Endodermal cell (in vitro differentiated cells): Measurements from ENCODE around the gene WSCD2. TPM values are rescaled to one million over a fixed set of nuclear protein-coding genes. Genes with fewer than 3 reads are reported as not detected.

Source experiments
- DNase-seq: peaks from one replicate; pipeline ENCODE4 v3.0.0-alpha.2; 2017
- H3K27ac ChIP-seq: 2 replicates; pipeline ENCODE4 v1.5.1; 2013; ENCODE audit warnings: mild to moderate bottlenecking, low read depth, low read length, moderate library complexity
- H3K27me3 ChIP-seq: 2 replicates; pipeline ENCODE4 v1.6.1; 2013; ENCODE audit warnings: mild to moderate bottlenecking, low read length, moderate library complexity; ENCODE audit not compliant: insufficient read depth, control insufficient read depth, poor library complexity, severe bottlenecking
- H3K36me3 ChIP-seq: 2 replicates; pipeline ENCODE4 v1.7.0; 2013; ENCODE audit warnings: mild to moderate bottlenecking, low read length, moderate library complexity; ENCODE audit not compliant: control insufficient read depth, insufficient read depth
- H3K4me1 ChIP-seq: one replicate; pipeline ENCODE4 v1.7.0; 2013; ENCODE audit warnings: low read length; ENCODE audit not compliant: control insufficient read depth, insufficient read depth
- H3K4me3 ChIP-seq: 2 replicates; pipeline ENCODE4 v1.5.1; 2013; ENCODE audit warnings: mild to moderate bottlenecking, low read length, moderate library complexity
- H3K9ac ChIP-seq: 2 replicates; pipeline ENCODE4 v1.6.1; 2013; ENCODE audit warnings: mild to moderate bottlenecking, low read length, moderate library complexity; ENCODE audit not compliant: poor library complexity, severe bottlenecking; ENCODE audit errors: extremely low read depth
- H3K9me3 ChIP-seq: 2 replicates; pipeline ENCODE4 v1.6.1; 2013; ENCODE audit warnings: mild to moderate bottlenecking, low read length, moderate library complexity; ENCODE audit not compliant: control insufficient read depth
- H3K27ac Mint-ChIP-seq: 2 replicates; pipeline ENCODE4 v1.8.0; 2020; ENCODE audit warnings: mixed read lengths
- H3K27me3 Mint-ChIP-seq: 2 replicates; pipeline ENCODE4 v1.8.0; 2021; ENCODE audit warnings: mild to moderate bottlenecking, mixed read lengths; ENCODE audit not compliant: insufficient read depth
- H3K36me3 Mint-ChIP-seq: 2 replicates; pipeline ENCODE4 v1.8.0; 2020; ENCODE audit warnings: low read depth, mixed read lengths
- H3K4me1 Mint-ChIP-seq: 2 replicates; pipeline ENCODE4 v1.8.0; 2020; ENCODE audit warnings: mixed read lengths
- H3K4me3 Mint-ChIP-seq: 2 replicates; pipeline ENCODE4 v1.8.0; 2020; ENCODE audit warnings: mild to moderate bottlenecking, moderate library complexity, mixed read lengths
- H3K9me3 Mint-ChIP-seq: 2 replicates; pipeline ENCODE4 v1.8.0; 2020; ENCODE audit warnings: mild to moderate bottlenecking, mixed read lengths
- WGBS, 2 experiments: methylation state at CpG; one replicate each; pipeline versions ENCODE4 v1.1.5 to v1.1.7; 2013; ENCODE audit warnings: missing lambda C conversion rate in 2 of 2, mixed read lengths in 1 of 2; ENCODE audit not compliant: insufficient coverage in 1 of 2, insufficient read length in 1 of 2; 5-methylcytosine and 5-hydroxymethylcytosine counted together
- total RNA-seq, 2 donors: library from RNA; stranded (reverse); fragmentation: NEBNext Ultra II Directional in 1 of 2; extraction: Animal tissue kit (Norgen Biotek cat#: 25700) in 1 of 2; gene quantifications; 2 replicates in 1 of 2; 3 replicates in 1 of 2; pipeline ENCODE4 v1.2.1, GENCODE V29; 2021
- TF ChIP-seq, protein P1 (sequence below): fragments of 200-600 bp; sonication (generic); conservative IDR thresholded peaks from 2 replicates; pipeline ENCODE4 v1.5.0; 2021; ENCODE audit warnings: antibody characterized with exemption, mild to moderate bottlenecking

Gene WSCD2
- total RNA-seq, 2 donors from 2014 or later: 0.80 to 1.3 TPM

DNA sequence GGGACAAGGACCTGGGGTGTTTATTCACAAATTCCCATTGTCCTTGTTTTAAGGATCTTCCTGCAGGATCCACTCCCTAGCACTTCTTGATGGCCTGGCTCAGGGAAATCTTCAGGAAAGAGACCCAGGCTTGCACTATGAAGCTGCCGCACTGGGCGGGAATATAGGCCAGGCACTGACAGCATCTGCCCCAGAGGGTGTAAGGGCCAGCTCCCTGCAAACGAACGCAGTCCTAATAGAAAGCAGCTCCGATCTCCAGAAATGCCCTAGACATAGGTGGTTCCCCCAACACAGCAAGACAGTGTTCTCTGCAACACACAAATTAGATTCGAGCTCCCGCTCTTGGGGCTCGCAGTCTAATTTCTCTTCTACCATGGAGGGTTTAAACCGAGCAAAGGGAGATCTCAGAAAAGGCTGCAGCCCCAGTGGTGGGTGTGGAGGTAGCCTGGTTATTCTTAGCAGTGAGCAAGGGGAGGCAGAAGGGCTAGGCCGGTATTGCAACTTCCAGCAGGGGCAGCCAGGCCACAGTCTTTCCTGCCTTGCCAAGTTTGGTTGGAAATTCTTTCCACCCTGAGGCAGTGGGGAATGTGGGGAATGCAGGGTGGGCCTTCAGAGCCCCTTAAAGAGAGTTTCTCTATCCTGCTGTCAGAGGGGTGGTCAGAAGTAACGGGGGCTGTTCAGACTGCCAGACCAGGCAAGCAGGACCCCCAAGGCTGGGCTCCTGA is 16.1 kb upstream of the WSCD2 start:
- H3K4me1 ChIP-seq: peaks cover 10% of the 10 kb centered on the region
- peaks cover 24% of the 10 kb centered on the region for H3K4me1 Mint-ChIP-seq
- H3K36me3 Mint-ChIP-seq: no peaks in the 10 kb centered on the region
- H3K4me3 Mint-ChIP-seq: no peak overlapping the region
- no peaks in the 10 kb centered on the region for H3K36me3 ChIP-seq
- H3K4me3 ChIP-seq: no peak overlapping the region
- peak; percentile 92 for DNase-seq
- no peak overlapping the region for H3K27ac ChIP-seq
- 51 to 64% methylated on average over 7 to 11 of the region's 11 CpGs for WGBS, 2 experiments
- H3K27ac Mint-ChIP-seq: peak overlapping the region; percentile 91
- H3K9me3 Mint-ChIP-seq: no peaks in the 10 kb centered on the region
- TF ChIP-seq, protein P1, sequence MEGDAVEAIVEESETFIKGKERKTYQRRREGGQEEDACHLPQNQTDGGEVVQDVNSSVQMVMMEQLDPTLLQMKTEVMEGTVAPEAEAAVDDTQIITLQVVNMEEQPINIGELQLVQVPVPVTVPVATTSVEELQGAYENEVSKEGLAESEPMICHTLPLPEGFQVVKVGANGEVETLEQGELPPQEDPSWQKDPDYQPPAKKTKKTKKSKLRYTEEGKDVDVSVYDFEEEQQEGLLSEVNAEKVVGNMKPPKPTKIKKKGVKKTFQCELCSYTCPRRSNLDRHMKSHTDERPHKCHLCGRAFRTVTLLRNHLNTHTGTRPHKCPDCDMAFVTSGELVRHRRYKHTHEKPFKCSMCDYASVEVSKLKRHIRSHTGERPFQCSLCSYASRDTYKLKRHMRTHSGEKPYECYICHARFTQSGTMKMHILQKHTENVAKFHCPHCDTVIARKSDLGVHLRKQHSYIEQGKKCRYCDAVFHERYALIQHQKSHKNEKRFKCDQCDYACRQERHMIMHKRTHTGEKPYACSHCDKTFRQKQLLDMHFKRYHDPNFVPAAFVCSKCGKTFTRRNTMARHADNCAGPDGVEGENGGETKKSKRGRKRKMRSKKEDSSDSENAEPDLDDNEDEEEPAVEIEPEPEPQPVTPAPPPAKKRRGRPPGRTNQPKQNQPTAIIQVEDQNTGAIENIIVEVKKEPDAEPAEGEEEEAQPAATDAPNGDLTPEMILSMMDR: peak; percentile 62
- no peaks in the 10 kb centered on the region for H3K27me3 Mint-ChIP-seq
- no peaks in the 10 kb centered on the region for H3K27me3 ChIP-seq
- no peaks in the 10 kb centered on the region for H3K9me3 ChIP-seq
- H3K9ac ChIP-seq: no peak overlapping the region

DNA sequence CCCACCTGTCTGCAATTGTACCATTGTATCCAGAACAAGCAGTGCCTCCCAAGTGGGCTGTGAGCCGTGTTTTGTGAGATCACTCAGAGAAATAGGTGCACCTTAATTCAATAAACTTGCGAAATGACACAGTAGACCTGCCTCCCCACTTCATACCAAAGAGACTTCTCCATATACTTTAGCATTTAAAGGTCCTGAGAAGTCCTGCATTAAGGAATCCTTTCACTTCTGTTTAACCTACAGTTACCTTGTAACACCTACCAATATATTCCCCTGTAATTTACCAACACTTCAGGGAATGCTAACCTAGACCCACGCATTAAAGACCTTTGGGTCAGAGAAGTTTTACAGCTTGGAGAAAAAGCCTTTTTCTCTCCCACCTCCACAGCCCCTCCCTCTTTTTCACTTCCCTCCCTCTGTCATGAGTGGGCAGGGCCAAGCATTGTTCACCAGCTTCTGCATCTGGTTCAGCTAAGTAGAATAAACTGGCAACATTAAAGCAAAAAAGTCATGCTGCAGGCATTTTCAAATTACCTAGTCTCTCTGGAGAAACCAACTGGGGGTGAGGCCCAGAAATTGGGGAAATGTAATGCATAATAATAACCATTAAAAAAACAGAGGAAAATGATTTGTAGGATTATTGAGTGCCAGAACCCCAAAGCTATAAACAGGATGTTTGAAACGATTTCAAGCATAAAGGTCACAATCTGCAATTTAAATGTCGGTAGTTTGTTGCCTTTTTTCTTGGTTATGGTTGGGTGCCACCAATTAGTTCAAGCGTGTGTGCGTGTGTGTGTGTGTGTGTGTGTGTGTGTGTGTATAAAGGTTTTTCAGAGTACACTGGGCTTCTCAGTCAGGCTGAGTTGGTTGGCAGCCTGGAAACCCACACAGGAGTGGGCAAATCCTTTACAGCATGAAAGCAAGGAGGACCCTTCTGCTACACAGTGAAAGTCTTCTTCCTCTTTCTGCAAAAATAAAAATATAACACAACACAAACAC is 13.7 kb upstream of the WSCD2 start:
- no peak for DNase-seq
- Mint-ChIP-seq H3K36me3 (no peaks in the 10 kb centered on the region), H3K27me3 (peaks cover 2% of the 10 kb centered on the region), H3K4me3 (no peak overlapping the region), H3K4me1 (peaks cover 24% of the 10 kb centered on the region), H3K27ac (no peak overlapping the region), H3K9me3 (no peaks in the 10 kb centered on the region)
- Histone ChIP-seq H3K4me3 (no peak overlapping the region), H3K4me1 (peaks cover 10% of the 10 kb centered on the region), H3K9ac (no peak overlapping the region), H3K27me3 (no peaks in the 10 kb centered on the region), H3K36me3 (no peaks in the 10 kb centered on the region), H3K27ac (no peak overlapping the region), H3K9me3 (no peaks in the 10 kb centered on the region)
- 86% methylated on average over 5 to 7 of the region's 7 CpGs for WGBS, 2 experiments
- TF ChIP-seq, protein P1: no peak

DNA sequence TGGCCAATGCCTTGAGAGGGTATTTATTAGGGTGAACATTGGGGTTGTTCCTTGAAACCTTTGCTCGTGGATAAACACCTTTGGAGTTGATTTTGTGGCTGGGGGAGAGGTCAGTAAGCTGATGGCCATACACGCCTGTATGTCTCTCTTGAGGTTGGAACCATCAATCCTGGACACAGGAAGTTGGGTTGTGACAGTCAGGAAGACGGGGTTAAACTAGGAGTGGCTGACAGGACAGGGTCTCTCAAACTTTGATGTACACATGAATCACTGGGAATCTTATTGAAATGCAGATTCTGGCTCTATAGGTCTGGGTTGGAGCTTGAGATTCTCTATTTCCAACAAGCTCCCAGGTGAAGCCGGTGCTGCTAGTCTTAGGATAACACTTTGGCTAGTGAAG is 12.8 kb upstream of the WSCD2 start:
- Histone ChIP-seq H3K4me3 (no peak overlapping the region), H3K4me1 (peaks cover 10% of the 10 kb centered on the region), H3K27me3 (no peaks in the 10 kb centered on the region), H3K27ac (no peak overlapping the region), H3K36me3 (no peaks in the 10 kb centered on the region), H3K9ac (no peak overlapping the region), H3K9me3 (no peaks in the 10 kb centered on the region)
- TF ChIP-seq, protein P1: no peak
- no peak overlapping the region for H3K4me3 Mint-ChIP-seq
- peaks cover 24% of the 10 kb centered on the region for H3K4me1 Mint-ChIP-seq
- H3K27me3 Mint-ChIP-seq: peaks cover 2% of the 10 kb centered on the region
- 87 to 91% methylated on average over 3 to 4 of the region's 4 CpGs for WGBS, 2 experiments
- no peak for DNase-seq
- H3K27ac Mint-ChIP-seq: no peak overlapping the region
- no peaks in the 10 kb centered on the region for H3K36me3 Mint-ChIP-seq
- no peaks in the 10 kb centered on the region for H3K9me3 Mint-ChIP-seq
